Thymus (tissue), 11 donors: ENCODE data around the gene CIART. TPM values are rescaled to one million over a fixed set of nuclear protein-coding genes. Genes with fewer than 3 reads are reported as not detected.
A peak's percentile ranks its signal among the peaks of the same experiment; 100 is the strongest.
"Not testable (repeated sequence)": the region's sequence is repeated elsewhere in the genome, so short reads cannot be mapped to it uniquely, and the experiment has no call there.

Source experiments
- DNase-seq, 9 donors: peaks; one replicate each; pipeline ENCODE4 v3.0.0-alpha.2; 2013; ENCODE audit warnings: low spot score in 9 of 9, low read depth in 6 of 9, missing footprints in 1 of 9
- H3K27ac ChIP-seq, 2 donors: one replicate each; pipeline ENCODE4 v1.5.1; 2013; ENCODE audit warnings: control low read depth in 1 of 2, low read depth in 1 of 2, low read length in 1 of 2, mild to moderate bottlenecking in 1 of 2, moderate library complexity in 1 of 2
- H3K27me3 ChIP-seq, 2 donors: one replicate each; pipeline ENCODE4 v1.5.1; 2013; ENCODE audit warnings: low read length in 1 of 2; ENCODE audit not compliant: control insufficient read depth in 2 of 2, insufficient read depth in 1 of 2
- H3K36me3 ChIP-seq, 2 donors: one replicate each; pipeline ENCODE4 v1.5.1; 2013; ENCODE audit warnings: low read length in 1 of 2, mild to moderate bottlenecking in 1 of 2, moderate library complexity in 1 of 2; ENCODE audit not compliant: control insufficient read depth in 2 of 2, insufficient read depth in 2 of 2
- H3K4me1 ChIP-seq, 2 donors: one replicate each; pipeline ENCODE4 v1.5.1; 2013; ENCODE audit warnings: low read length in 2 of 2; ENCODE audit not compliant: control insufficient read depth in 2 of 2, insufficient read depth in 2 of 2
- H3K4me3 ChIP-seq, 2 donors: one replicate each; pipeline ENCODE4 v1.5.1; 2013; ENCODE audit warnings: low read length in 2 of 2, control low read depth in 1 of 2, mild to moderate bottlenecking in 1 of 2
- H3K9me3 ChIP-seq, 2 donors: one replicate each; pipeline ENCODE4 v1.5.1; 2013; ENCODE audit warnings: low read length in 1 of 2, mild to moderate bottlenecking in 1 of 2; ENCODE audit not compliant: control insufficient read depth in 2 of 2, insufficient read depth in 1 of 2
- WGBS: extraction: QIAGEN DNeasy Blood & Tissue Kit; methylation state at CpG from one replicate; pipeline ENCODE4 v1.1.7; 2013; 5-methylcytosine and 5-hydroxymethylcytosine counted together
- polyA plus RNA-seq: library from polyadenylated mRNA; stranded (reverse); fragments of 200-250 nt; gene quantifications from one replicate; pipeline ENCODE4 v1.2.3, GENCODE V29; 2013
- total RNA-seq: library from RNA; stranded (reverse); fragments of 120-200 nt; gene quantifications from one replicate; pipeline ENCODE4 v1.2.4, GENCODE V29; 2013
- donor health status: healthy.

Gene CIART
- total and polyA plus RNA-seq, 2 donors, result 3.1 to 3.4 TPM

DNA sequence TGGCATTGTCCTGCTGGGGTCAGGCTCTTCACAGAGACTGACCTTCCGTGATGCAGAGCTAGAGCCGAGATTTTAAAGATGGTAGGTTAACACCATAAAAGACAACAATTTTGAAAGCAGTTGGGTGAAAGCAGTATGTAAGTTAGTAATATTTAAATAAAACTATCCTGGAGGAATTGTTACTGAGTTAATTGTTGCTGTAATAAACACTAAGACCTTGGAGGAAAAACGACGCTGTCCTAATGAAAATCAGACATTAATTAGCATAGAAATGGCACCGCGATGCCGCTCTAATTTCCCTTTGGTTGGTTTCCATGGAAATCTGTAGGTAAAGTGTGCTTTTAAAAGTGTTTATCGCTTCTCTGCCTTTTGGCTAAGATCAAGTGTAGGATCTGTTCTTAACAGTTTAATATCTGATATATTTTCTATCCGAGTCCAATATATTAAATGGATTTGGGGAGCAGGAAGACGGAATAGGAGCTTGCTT is 45.7 kb upstream of the CIART start:
- 44% methylated on average over 10 of the region's 10 CpGs for WGBS
- Histone ChIP-seq H3K4me1 (peaks cover 6 to 19% of the 10 kb centered on the region in 2 donors), H3K27me3 (no peaks in the 10 kb centered on the region), H3K36me3 (no peaks in the 10 kb centered on the region), H3K9me3 (no peaks in the 10 kb centered on the region), H3K4me3 (peak overlapping the region; percentile 92 to 94), H3K27ac (peak overlapping the region; percentile 36 to 81)
- DNase-seq, result no peak

DNA sequence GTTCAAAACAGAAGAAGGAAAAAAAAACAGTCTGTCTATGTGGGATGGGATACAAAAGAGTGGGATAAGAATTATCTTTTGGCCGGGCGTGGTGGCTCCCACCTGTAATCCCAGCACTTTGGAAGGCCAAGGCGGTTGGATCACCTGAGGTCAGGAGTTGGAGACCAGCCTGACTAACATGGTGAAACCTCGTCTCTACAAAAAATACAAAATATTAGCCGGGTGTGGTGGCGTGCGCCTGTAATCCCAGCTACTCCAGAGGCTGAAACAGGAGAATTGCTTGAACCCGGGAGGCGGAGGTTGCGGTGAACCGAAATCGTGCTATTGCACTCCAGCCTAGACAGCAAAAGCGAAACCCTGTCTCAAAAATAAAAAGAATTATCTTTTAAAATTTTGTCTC is 45.2 kb upstream of the CIART start:
- not testable (repeated sequence) for DNase-seq, H3K27ac ChIP-seq, H3K36me3 ChIP-seq, H3K4me3 ChIP-seq, H3K9me3 ChIP-seq, H3K27me3 ChIP-seq
- WGBS, result 96% methylated on average over 13 of the region's 13 CpGs
- peaks cover 6 to 19% of the 10 kb centered on the region in 2 donors for H3K4me1 ChIP-seq

DNA sequence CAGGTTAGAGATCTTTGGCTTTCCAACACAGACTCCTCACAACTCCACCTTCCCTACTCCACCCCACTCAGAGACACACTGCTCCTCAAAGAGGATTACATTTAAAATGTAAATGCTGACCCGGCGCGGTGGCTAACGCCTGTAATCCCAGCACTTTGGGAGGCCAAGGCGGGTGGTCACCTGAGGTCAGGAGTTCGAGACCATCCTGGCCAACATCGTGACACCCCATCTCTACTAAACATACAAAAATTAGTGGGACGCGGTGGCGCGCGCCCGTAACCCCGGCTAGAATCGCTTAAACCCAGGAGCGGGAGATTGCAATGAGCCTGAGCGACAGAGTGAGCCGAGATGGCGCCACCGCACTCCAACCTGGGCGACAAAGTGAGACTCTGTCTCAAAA is 44.6 kb upstream of the CIART start:
- H3K36me3 ChIP-seq, result no peaks in the 10 kb centered on the region
- WGBS, result 99% methylated on average over 21 of the region's 21 CpGs
- H3K9me3 ChIP-seq, result no peaks in the 10 kb centered on the region
- no peaks in the 10 kb centered on the region for H3K27me3 ChIP-seq
- H3K4me1 ChIP-seq, result peaks cover 6 to 19% of the 10 kb centered on the region in 2 donors
- H3K4me3 ChIP-seq, result no peak overlapping the region
- DNase-seq, result no peak
- H3K27ac ChIP-seq, result no peak overlapping the region

GRCh38 chr1:150243003-150243402 is 39.4 kb upstream of the CIART start:
- Histone ChIP-seq H3K9me3 (no peaks in the 10 kb centered on the region), H3K4me3 (no peak overlapping the region), H3K27me3 (no peaks in the 10 kb centered on the region), H3K27ac (no peak overlapping the region), H3K36me3 (no peaks in the 10 kb centered on the region), H3K4me1 (no peaks in the 10 kb centered on the region)
- DNase-seq, result no peak
- 97% methylated on average over 3 of the region's 3 CpGs for WGBS

DNA sequence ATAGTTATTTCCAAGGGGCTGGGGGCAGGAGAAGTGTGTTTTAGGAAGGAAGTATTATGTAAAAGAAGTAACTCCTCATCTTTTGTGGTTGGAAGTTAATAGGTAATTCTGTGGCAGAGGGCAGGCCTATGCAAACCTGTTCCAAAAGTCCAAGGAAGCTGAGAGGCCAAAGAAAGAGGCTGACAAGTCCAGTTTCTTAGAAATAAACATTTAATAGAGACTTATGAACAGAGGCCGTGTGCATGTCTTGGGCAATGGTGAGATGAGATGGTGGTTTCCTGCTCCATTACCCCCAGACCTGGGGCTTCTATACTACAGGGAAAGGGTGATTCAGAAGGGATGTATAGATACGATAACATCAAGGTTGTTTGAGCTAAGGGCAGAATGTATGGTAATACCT is 32.4 kb upstream of the CIART start:
- H3K4me3 ChIP-seq, result no peak overlapping the region
- H3K27ac ChIP-seq, result no peak overlapping the region
- no peak for DNase-seq
- 95% methylated on average over 2 of the region's 2 CpGs for WGBS
- no peaks in the 10 kb centered on the region for H3K4me1 ChIP-seq
- no peaks in the 10 kb centered on the region for H3K36me3 ChIP-seq
- H3K27me3 ChIP-seq, result peaks cover 0 to 2% of the 10 kb centered on the region in 2 donors
- no peaks in the 10 kb centered on the region for H3K9me3 ChIP-seq

DNA sequence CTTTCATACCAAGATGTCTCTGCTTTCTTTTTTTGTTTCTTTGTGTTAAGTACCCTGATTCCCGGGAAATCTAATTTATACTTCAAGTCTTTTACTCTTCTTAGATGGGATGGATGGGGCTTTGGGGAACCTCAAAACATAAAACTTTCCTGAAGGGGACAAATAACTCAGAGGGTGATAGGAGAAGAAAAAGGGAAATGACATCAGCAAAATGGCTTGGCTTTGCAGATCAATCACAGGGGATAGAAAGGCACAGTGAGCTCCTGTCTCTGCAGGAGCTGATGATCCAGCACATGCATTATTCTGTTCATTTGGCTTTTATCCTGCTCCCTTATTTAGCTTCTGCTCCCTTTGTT is 26.2 kb upstream of the CIART start:
- DNase-seq, result no peak
- WGBS, result 5% methylated on average over 1 of the region's 1 CpG
- no peak overlapping the region for H3K27ac ChIP-seq
- H3K36me3 ChIP-seq, result no peaks in the 10 kb centered on the region
- H3K4me1 ChIP-seq, result peaks cover 0 to 18% of the 10 kb centered on the region in 2 donors
- H3K9me3 ChIP-seq, result no peaks in the 10 kb centered on the region
- peaks cover 7 to 52% of the 10 kb centered on the region in 2 donors for H3K27me3 ChIP-seq
- H3K4me3 ChIP-seq, result no peak overlapping the region

DNA sequence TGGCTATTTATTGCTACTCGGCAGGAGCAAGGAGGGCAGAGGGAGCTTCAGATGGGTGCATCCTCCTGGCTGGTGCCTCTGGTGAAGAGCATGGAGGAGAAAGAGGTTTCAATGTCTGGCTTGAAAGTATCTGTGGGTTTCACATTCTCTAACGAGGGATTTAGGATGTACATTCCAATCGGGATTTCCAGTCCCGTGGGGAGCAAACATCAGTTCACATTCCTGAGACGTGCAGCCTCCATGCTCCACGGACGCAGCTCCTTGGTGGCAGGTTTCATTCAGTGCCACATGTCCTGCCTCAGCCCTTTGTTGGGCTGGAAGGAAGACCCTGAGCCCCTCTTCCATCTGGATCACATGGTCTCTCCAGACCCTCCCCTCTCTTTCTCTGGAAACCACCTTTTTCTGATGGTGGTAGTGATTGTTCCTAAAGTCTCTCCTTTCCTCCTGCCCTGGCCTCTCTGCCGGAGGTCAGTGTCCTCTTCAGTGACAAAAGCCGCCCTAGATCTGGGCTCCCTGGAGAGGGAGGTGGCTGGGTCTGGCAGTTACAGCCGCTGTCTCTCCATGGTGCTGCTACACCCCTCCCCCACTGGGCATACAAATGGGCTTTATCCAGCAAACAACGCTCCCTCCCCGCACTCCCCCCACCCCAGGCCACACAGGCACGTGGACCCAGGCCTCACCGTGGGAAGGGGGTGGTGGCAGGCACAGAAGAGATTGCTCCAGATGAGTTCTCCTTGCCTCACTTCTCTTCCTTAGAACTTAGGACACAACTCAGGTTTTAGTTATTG is 25.6 kb upstream of the CIART start:
- Histone ChIP-seq H3K4me3 (no peak overlapping the region), H3K9me3 (no peaks in the 10 kb centered on the region), H3K27ac (no peak overlapping the region), H3K27me3 (peaks cover 7 to 56% of the 10 kb centered on the region in 2 donors), H3K4me1 (peaks cover 0 to 18% of the 10 kb centered on the region in 2 donors), H3K36me3 (no peaks in the 10 kb centered on the region)
- WGBS, result 19% methylated on average over 14 of the region's 14 CpGs
- no peak for DNase-seq

DNA sequence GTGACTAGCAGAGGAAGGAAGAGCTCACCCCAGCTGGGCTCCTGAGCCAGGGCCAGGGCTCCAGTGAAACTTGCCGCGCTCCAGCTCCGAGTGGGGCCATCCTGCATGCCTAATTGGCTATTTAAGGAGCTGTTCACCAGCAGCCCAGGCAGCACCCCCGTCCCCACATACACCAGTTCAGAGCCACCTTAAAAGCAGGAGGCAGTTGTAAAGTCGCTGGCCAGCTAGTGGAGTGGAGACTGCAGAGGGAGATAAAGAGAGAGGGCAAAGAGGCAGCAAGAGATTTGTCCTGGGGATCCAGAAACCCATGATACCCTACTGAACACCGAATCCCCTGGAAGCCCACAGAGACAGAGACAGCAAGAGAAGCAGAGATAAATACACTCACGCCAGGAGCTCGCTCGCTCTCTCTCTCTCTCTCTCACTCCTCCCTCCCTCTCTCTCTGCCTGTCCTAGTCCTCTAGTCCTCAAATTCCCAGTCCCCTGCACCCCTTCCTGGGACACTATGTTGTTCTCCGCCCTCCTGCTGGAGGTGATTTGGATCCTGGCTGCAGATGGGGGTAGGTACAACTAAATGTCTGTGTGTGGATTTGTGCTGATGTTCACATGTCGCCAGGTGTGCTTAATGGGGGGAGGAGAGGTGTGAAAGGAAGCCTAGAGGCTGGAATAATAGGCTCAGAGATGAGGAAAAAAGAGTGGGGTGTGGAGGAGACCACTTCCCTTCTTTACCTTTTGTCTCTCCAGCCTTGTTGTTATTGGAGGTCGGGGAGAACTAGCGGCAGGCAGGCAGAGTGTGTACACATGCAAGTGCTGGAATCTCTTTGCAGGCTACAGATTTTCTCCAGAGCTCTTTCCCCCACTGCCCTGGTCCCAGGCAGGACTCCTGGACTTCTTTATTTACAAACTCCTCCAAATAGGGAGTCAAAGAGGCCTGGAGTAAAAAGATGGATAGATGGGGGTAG is 24.4 kb upstream of the CIART start, which contains the start of gene CA14:
Gene CA14 (plus strand): TSS at position 151 of the 962 bp plus-strand sequence. CDS start 355 bp downstream, at position 506.
- DNase-seq, result no peak
- Histone ChIP-seq H3K4me3 (no peak within 1 kb of the TSS), H3K27ac (no peak within 1 kb of the TSS), H3K9me3 (no peaks in the 10 kb centered on the region), H3K4me1 (peaks cover 0 to 18% of the 10 kb centered on the region in 2 donors), H3K36me3 (no peaks in the 10 kb centered on the region), H3K27me3 (peaks cover 7 to 54% of the 10 kb centered on the region in 2 donors)
- WGBS, result 41% methylated on average over 13 of the region's 13 CpGs

DNA sequence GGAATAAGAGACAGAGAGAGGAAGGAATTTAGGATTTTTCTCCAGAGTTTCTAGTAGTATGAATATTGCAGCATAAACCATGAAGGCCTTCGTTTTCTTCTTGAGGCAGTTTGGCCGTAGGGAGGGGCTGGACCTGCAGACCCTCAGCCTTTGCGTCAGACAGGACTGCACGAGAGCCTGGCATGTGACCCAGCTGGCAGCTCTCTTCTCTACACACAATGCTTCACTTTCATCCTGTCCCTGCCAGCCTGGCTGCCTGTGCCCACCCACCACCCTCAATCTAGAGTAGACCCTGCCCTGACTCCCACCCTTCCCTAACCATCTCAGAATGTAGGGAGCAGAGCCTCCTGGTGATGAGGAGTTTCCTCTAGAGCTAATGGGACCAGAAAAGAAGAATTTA is 23.1 kb upstream of the CIART start:
- H3K36me3 ChIP-seq, result no peaks in the 10 kb centered on the region
- 89% methylated on average over 4 of the region's 4 CpGs for WGBS
- H3K27me3 ChIP-seq, result peaks cover 7 to 54% of the 10 kb centered on the region in 2 donors
- no peak overlapping the region for H3K4me3 ChIP-seq
- H3K27ac ChIP-seq, result no peak overlapping the region
- no peaks in the 10 kb centered on the region for H3K9me3 ChIP-seq
- DNase-seq, result no peak
- H3K4me1 ChIP-seq, result peaks cover 0 to 18% of the 10 kb centered on the region in 2 donors
